ENCODE measurements around the gene HAUS5. TPM values are rescaled to one million over a fixed set of nuclear protein-coding genes. Genes with fewer than 3 reads are reported as not detected.

Gene HAUS5
- total and polyA plus RNA-seq, 2 of the 8 experiments (the other 6 are each of a cell fraction or from before 2014, with no cell fraction given), result 13.8 to 25.7 TPM

DNA sequence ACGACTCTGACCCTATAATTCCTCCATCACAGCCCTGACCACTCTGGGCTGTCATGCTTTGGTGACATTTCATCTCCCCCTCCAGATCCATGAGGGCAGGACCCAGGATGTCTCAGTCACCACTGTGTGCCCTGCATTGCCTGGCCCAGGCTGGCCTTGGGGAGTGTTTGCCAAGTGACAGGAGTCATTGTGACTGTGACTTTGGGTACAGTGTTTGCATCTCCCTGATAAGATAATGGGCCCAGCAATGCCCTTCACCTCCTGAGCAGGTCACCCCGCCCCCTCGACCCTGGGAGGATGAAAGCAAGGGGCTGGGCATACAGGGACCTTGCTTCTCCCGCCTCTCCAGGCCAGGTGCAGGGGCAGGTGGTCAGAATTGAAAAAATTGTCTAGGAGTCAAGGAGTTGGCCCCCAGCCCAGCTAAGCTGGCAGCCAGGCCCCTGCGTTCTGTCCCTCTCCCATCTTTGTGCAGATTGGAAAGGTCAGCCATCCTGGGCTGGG, 43.2 kb upstream of the HAUS5 start (continued):
- TF ChIP-seq SP4 (IDR thresholded peaks at IDR 0.05; ENCODE audit: low read length) (no peak), YY1 (IDR thresholded peaks at IDR 0.05; ENCODE audit: low read depth, low read length) (no peak), GTF2F1 (IDR thresholded peaks at IDR 0.05; ENCODE audit: borderline replicate concordance, low read depth, low read length) (no peak)
